ENCODE data around the gene RNF114.
A peak's percentile ranks its signal among the peaks of the same experiment; 100 is the strongest.

The RNF114 gene

DNA sequence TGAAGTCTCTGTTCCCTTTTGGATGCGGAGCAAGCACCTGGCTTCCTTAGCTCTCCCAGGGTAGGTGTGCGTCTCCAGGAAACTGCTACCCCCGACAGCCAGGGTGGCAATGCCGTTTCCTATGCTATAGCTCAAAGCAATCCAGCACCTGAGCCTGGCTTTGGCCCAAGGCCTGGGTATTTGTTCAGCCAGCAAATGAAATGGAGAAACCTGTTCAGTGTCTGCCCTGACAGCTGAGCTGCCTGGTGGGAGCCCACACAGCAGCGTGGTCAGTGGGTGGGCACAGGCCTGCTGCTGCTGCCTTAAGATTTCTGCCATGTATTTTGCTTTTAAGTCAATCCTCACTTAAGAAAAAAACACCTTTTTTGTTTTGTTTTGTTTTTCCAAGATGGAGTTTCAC lies 34.6 kb upstream of the RNF114 start:
- no peak for DNase-seq (ENCODE audit: low read depth in 4 of 4, low spot score in 1 of 4)

- no peak for DNase-seq (ENCODE audit: low read depth in 4 of 4, low spot score in 1 of 4)
These were observed 31.6 kb upstream of the RNF114 start for GRCh38 chr20:49904440-49905214.

GRCh38 chr20:49905415-49906091 lies 30.6 kb upstream of the RNF114 start:
- no peak for DNase-seq (ENCODE audit: low read depth in 4 of 4, low spot score in 1 of 4)

- DNase-seq (ENCODE audit: low read depth in 4 of 4, low spot score in 1 of 4) = no peak
These were observed 30.0 kb upstream of the RNF114 start for GRCh38 chr20:49906101-49906604.

GRCh38 chr20:49906615-49907154 lies 29.5 kb upstream of the RNF114 start:
- no peak for DNase-seq (ENCODE audit: low read depth in 4 of 4, low spot score in 1 of 4)

GRCh38 chr20:49907405-49908257 lies 28.6 kb upstream of the RNF114 start:
- no peak for DNase-seq (ENCODE audit: low read depth in 4 of 4, low spot score in 1 of 4)

GRCh38 chr20:49908258-49908565 lies 28.0 kb upstream of the RNF114 start:
- DNase-seq (ENCODE audit: low read depth in 4 of 4, low spot score in 1 of 4) = no peak

DNA sequence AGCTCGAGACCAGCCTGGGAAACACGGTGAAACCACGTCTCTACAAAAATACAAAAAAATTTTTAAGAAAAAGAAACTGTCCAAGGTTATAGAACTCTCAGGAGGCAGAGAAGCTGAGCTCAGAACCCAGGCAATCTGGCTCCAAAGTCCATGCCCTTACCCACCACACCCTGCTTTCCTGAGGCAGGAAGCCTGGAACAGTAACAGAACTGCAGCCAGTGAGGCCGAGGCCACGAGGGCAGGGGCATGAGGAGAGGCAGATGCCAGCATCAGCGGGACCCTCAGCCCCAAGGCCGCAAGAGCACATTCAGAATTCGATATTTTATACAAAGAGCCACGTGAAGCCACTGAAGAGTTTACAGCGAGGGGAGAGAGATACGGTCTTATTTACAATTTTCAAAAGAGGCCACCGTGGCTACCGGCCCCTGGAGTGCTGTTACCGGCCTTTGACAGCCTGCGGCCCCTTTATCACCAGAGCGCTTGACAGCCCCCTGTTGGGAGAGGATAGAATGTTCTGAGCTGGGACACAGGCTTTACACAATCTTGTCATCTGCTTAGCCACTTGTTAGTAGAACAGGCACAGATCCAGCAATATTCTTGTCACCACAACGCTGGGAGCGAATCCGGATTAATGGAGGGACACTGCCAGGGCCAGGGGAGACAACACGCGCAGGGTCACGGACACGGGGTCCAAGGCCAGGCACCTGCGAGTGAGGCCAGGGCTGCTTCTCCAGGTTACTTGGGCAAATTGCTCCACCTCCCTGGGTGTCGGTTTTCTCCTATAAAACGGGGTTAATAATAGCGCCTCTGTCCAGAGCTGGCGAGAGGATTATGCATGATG lies 26.5 kb upstream of the RNF114 start:
- DNase-seq (ENCODE audit: low read depth in 4 of 4, low spot score in 1 of 4) = no peak

DNA sequence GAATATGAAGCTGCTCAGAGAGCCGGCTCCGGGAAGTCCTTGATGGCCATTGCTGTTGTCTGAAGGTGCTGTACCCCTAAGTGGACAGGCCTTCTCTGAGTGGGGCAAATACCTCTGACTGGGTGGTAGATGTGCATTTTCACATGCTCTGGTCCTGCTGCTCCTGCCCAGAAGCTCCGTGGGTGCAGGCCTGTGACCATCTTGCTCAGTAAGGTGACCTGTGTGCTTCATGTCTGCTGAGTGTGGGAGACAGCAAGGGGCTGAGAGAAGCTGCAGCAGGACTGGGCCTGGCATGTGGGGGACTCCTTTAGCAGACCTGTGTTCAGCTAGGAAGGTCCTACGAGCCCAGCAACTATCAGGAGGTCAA lies 25.9 kb upstream of the RNF114 start:
- DNase-seq (ENCODE audit: low read depth in 4 of 4, low spot score in 1 of 4) = no peak

- DNase-seq (ENCODE audit: low read depth in 4 of 4, low spot score in 1 of 4) = no peak
These were observed 22.7 kb upstream of the RNF114 start for GRCh38 chr20:49913399-49914047.

DNA sequence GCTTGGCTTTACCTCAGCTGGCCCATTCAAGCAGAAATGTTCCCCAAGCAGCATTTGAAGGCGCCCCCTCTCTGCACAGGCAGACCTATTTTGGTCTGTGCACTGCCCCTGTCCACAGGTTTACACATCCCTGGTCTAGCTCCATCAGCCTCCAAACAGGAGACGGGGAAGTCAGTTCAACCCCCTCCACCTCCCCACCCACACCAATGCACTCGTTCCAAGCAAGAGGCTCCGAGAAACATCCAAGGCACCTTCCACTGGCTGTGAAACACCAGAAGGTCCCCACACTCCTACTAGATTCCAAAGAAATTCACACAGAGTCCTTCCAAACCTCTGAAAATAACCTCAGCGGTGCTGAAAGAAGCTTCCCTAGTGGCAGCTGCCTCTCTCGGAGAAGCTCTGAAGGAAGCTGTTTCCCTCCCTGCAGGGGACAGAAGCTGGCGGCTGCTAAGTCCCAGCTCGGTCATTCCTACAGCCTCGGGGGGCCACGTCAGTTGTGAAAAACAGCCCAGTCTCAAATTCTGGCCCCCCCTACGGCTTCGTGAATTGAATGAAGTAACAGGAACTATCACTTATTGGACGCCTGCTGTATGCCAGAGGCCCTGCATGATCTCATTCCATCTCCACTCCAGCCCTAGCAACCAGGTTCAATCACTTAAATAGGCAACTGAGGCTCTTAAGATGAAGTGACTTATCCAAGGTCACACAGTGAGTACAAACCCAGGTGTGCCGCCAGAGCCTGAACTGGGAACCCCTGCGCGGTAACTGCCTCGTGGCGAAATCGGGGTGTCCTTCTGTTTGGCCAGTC lies 21.7 kb upstream of the RNF114 start:
- no peak for DNase-seq (ENCODE audit: low read depth in 4 of 4, low spot score in 1 of 4)

GRCh38 chr20:49915118-49915379 lies 21.1 kb upstream of the RNF114 start:
- DNase-seq (ENCODE audit: low read depth in 4 of 4, low spot score in 1 of 4) = no peak

DNA sequence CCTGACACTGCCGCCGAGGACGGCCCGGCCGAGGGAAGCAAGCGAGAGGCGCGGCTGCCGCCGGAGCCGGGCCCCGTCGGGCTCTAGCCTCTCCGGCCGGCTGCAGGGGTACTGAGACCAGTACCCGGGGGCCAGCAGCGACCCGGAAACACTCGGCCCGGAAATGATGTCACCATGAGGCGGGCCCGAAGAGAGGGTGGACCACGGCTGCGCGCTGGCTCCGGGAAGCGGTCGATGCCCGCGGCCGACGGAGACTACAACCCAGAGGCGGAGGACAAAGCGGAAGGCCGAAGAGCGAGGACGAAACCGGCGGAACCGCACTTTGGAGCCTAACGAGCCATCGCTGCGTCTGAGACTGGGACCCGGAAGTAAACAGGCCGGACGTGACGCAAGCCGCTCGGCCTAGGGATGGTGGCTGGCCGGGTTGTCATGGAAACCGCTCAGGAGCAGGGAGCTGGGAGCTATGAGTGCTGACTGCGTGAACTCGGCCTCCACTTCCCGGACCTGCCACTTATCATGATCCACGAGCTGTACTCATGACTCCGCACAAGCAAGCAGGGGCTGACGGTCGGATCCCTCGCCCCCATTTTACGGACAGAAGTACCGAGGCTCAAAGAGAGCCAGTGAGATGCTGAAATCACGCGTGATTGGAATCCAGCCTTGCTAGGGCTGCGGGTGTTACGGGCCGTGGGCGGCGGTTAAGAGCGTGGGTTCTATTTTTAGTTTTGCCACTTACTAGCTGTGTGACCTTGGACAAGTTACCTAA lies 20.6 kb upstream of the RNF114 start, which contains the start of gene SPATA2:
TSS of gene SPATA2 (minus strand) at position 150 of the 766 bp plus-strand sequence. CDS start 7,039 bp downstream, outside the sequence.
- peak; percentile 81 to 95 (median 93) for DNase-seq (ENCODE audit: low read depth in 4 of 4, low spot score in 1 of 4)

DNA sequence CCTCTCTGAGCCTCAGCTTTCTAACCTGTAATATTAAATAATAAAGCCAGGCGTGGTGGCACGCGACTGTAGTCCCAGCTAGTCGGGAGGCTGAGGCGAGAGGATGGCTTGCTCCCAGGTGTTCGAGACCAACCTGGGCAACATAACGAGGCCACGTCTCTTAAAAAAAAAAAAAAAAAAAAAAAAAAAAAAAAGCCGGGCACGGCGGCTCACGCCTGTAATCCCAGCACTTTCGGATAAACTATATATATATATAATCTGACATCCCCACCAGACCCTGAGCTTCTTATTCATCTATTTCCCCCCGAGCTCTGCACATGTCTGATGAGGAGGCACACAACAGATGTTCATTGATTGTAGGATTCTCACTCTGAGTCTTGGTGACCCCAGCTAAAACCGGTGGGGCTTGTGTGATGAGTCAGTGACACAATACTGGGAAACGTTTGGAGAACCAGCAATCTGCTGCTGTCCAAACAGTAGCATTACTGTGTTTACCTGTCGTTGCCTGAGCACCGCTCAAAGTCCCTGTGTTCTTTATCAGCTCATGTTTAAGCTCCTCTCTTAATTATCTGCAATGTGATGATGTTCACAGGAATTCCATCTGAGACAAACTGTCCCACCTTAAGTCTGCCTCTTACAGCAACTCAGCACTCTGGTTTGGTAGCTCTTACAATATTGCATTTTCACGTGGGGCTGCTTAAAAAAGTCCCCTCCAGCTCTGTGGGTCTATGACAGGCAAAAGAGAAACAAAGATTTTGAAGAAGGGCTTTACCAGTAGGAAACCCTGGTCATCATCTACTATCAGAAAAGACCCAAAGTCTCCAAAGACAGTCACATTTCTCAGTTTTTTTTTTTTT lies 19.8 kb upstream of the RNF114 start:
- DNase-seq (ENCODE audit: low read depth in 4 of 4, low spot score in 1 of 4) = no peak

DNA sequence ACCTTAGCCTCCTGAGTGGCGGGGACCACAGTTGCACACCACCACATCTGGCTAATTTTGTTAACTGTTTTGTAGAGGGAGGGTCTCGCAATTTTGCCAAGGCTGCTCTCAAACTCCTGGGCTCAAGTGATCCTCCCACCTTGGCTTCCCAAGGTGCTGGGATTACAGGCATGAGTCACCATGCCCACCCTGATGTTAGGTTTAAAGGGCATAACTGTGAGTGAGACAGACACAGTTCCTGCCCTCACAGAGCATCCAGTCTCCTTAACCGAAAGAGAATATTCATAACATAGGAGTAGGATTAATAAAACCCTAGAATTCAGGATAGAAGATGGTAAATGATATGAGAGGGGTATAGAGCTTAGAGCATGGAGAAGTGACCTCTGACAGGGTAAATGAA lies 17.8 kb upstream of the RNF114 start:
- no peak for DNase-seq (ENCODE audit: low read depth in 4 of 4, low spot score in 1 of 4)

- DNase-seq (ENCODE audit: low read depth in 4 of 4, low spot score in 1 of 4) = no peak
These were observed 17.2 kb upstream of the RNF114 start for GRCh38 chr20:49919009-49919408.

- DNase-seq (ENCODE audit: low read depth in 4 of 4, low spot score in 1 of 4) = no peak
These were observed 16.7 kb upstream of the RNF114 start for GRCh38 chr20:49919461-49919860.

DNA sequence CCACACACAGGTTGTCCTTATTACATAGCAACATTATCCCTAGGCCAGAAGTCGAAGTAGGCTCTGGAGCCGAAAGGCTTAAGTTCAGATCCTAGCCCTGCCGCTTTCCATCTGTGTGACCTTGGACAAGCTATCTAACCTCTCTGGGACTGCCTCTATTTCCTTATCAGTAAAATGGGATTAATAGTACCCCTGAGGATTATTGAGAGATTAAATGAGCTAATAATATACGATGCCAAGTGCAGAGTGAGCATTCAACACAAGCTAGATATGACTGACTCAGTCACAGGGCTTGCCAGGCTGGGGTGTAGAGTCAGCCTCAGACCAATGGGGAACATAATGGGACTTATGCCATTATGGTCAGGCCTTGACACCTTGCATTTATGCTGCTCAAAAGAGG lies 11.9 kb upstream of the RNF114 start:
- no peak for DNase-seq (ENCODE audit: low read depth in 4 of 4, low spot score in 1 of 4)
